Stimulated activated CD8-positive, alpha-beta memory T cell treated with anti-CD3 and anti-CD28 coated beads, Interleukin-12 subunit alpha, Interleukin-12 subunit beta, amount 100 ng/mL, for 4 hours (primary cell): ENCODE results near the gene CIPC.

Source experiments
- DNase-seq: peaks from one replicate; pipeline ENCODE4 v3.0.0-alpha.2; 2020; ENCODE audit warnings: low read depth

The CIPC gene, protein sequence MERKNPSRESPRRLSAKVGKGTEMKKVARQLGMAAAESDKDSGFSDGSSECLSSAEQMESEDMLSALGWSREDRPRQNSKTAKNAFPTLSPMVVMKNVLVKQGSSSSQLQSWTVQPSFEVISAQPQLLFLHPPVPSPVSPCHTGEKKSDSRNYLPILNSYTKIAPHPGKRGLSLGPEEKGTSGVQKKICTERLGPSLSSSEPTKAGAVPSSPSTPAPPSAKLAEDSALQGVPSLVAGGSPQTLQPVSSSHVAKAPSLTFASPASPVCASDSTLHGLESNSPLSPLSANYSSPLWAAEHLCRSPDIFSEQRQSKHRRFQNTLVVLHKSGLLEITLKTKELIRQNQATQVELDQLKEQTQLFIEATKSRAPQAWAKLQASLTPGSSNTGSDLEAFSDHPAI

DNA sequence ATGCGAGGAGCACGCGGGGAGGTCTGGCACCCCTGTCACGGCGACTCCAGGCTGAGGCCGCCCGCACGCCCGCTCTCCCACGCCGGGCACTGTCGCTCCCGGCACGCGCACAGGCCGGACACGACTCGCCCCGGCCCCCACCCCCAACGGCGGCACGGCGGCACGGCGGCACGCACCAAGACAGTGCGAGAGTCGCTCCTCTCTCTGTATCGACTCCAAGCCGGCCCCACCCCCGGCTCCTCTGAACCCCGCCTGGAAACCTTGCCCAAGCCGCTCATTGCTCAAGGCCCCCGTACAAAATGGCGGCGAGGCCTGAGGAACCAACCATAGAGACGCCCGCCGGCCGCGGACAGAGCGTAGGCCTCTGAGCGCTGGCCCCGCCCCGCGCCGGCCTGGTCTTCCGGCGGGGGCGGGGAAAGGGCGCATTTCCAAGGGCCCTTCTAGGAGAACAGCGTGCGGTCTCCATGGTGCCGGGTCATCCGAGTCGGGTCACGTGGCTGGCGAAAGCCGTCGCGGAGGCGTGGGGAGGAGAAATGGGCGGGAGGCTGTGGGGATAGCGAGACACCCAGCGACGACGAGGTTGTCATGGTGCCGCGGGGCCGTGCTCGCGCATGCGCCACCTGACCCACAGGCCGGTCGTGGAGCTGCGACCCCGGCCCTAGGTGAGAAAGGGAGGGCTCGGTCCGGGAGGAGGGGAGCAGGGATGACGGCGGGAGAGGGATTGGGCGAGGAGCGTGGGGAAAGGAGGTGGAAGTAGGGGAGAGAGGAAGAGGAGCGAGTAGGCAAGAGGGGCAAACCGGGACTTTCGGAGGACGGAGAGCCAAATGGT is at the start of gene CIPC:
Gene CIPC (plus strand): TSS at position 559 of the 829 bp plus-strand sequence. CDS start 7,451 bp downstream, outside the sequence.
- peak; percentile 98 for DNase-seq

DNA sequence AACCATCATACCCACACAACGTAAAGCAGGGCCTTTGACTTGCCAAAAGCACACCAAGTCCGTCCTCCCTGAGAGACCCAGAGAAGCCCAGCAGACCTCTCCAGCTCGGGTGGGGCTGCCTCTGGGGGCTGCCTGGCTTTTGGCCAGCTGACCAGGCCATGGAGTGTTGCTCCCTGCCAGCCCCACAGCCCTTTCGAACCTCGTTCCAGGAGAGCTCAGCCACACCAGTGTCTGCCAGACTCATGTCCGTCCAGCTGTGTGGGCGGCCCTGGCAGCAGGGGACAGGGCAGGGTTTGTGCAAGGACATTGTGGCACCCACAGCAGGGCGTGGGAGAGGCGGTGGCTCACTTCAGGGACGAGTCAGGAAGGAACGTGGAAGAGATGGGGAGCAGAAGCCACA is 46.9 kb upstream of the CIPC start:
- DNase-seq: no peak

DNA sequence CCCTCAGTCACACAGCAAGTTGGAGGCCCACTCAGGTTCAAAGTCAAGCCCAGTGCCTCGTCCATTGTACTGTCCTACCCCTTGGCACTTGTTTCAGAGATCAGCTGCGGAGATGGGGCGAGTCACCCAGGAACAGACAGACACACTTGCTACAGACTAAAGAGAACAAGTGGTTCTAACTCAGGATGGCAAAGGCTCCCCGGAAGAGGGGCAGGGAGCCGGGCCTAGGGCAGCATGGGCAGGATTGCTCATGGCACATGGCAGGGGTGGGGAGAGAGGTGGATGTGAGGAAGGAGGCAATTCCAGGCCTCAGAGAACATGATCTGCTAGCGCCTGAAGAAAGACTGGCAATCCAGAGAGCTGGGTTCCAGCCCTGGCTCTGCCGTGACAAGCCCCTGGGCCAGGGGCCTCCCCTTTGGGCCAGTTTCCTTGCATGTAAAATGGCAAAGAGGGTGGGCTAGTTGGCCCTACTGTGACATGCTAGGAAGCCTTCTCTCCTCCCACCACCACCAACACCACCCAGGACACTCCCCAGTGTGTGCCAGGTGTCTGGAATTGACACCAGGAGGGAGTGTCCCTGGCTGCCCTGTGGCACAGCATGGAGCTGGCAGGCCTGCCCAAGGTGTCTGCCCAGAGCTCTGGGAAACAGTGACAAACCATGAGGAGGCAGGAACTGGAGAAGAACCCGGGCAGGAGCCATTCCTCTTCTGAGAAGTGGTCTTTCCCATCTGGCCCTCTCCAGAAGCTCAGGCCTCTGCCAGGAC is 45.6 kb upstream of the CIPC start:
- no peak for DNase-seq

DNA sequence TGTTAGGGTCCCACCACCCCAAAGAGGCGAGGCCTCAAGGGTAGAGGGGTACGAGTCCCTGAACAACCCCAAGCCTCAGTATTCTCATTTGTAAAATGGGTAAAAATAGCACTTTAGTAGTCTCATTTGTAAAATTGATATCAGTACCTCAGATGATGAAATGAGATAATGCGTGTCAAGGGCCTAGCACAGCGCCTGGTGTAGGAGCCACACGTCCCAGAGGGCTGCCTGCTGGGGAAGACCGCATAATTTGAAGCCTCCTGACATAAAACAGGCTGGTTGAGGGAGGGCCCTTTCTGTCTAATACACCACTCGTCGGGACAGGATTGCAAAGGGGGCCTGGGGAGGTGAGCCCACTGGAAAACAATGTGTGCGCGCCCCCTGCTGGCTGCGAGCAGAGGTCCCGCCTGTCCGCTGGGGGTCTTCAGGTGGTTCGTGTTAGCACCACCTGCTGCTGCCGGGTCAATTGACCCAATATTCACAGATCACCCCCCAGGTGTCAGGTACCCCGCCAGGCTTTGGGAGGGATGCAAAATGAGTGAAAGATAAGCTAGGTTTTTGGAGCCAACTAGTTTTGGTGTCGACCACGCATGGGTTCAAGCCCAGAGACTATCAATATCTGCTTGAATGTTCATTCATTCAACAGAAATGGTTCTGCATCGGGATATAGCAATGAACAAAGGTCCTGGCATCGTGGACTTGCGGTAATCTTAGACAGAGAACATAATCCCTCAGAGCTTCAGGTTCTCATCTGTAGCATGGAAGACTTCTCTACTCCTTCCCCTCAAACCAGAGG is 44.8 kb upstream of the CIPC start:
- DNase-seq: peak; percentile 67

DNA sequence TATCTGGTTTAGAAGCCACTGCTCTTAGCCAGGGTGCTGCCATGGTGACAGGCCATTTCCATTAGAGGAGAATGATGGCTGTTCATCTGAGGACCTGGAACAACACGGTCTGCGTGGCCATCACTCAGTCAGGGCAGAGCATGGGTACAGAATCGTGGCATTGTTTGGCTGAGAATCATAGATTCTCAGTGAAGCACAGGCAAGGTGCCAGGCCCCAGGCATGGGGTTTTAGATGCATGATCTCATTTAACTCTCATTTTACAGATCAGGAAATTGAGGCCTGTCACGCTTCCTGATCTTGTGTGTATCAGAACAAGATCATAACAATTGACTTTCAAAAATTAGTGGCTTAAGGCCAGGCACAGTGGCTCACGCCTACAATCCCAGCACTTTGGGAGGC is 42.8 kb upstream of the CIPC start:
- no peak for DNase-seq

- DNase-seq: no peak
Measured at GRCh38 chr14:77055981-77056380, 42.1 kb upstream of the CIPC start.

GRCh38 chr14:77058117-77058516 is 39.9 kb upstream of the CIPC start:
- no peak for DNase-seq

DNA sequence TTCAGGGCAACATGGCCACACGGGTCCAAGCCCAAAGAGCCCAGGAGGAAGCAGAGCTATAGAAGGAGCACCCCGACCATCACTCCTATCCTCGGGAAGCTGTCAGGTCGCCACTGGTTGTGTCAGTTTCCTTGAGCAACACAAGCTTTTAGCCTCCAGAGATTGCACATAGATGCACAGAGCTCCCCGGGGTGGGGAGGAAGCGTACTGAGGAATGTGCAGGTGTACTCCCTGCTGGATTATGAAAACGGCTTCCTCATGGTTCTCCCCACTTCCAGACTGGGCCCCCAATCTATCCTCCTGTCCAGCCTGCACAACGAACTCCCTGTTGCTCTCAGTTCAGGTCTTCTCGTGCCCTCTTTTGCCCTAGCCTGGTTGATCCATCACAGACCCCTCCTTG is 39.3 kb upstream of the CIPC start:
- DNase-seq: no peak

GRCh38 chr14:77059276-77059915 is 38.7 kb upstream of the CIPC start:
- DNase-seq: no peak

GRCh38 chr14:77061630-77062257 is 36.3 kb upstream of the CIPC start:
- no peak for DNase-seq

DNA sequence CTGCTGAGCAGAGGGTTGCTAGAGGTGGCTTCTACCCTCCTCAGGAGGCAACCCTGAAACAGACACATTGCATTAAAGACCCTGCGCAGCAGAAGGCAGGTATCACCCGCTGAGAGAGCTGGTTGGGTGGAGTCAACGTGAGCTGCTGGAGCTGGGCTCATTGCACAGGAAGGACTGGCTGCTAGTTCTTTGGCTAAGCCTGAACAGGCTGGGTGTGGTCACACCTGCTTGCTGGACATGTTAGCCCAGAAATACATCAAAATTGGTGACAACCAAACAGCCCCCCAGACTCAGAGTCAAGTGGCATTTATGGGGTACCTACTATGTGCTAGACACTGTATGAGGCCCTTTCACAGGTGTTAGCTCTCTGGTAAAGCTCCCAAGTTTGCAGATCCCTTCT is 35.8 kb upstream of the CIPC start:
- DNase-seq: no peak

- DNase-seq: no peak
Measured at GRCh38 chr14:77063571-77064171, 34.4 kb upstream of the CIPC start.

DNA sequence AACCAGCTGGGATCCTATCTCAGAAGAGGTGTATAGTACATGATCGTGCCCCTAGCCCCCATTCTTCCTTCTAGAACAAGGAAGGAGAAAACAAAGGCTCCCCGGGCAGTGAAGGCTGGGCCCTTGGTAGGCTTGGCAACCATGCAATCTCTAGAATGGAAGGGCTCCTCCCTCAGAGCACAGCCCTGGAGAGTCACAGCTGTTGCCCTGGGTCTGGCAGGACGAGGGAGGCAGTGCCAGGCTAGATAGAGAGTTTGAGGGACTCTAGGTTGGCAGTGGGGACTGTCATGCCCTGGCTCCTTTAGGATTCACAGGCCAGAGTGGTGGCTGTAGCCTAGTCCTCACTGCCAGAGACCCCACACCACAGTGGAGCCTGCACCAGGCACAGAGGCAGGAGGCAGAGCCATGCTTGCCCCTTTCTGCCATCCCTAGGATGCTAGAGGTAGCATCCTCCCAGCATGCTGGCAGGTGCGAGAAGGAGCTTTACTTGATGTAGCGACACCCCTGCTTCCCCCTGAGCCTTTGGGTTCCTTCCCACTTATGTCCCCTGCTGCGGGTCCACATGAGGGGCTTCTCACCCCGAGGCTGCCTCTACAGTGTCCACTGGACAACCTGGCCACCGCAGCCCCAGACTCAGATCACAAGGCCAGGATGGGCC is 33.4 kb upstream of the CIPC start:
- DNase-seq: no peak

GRCh38 chr14:77065851-77066577 is 32.0 kb upstream of the CIPC start:
- DNase-seq: no peak

- no peak for DNase-seq
Measured at GRCh38 chr14:77066578-77067172, 31.4 kb upstream of the CIPC start.

DNA sequence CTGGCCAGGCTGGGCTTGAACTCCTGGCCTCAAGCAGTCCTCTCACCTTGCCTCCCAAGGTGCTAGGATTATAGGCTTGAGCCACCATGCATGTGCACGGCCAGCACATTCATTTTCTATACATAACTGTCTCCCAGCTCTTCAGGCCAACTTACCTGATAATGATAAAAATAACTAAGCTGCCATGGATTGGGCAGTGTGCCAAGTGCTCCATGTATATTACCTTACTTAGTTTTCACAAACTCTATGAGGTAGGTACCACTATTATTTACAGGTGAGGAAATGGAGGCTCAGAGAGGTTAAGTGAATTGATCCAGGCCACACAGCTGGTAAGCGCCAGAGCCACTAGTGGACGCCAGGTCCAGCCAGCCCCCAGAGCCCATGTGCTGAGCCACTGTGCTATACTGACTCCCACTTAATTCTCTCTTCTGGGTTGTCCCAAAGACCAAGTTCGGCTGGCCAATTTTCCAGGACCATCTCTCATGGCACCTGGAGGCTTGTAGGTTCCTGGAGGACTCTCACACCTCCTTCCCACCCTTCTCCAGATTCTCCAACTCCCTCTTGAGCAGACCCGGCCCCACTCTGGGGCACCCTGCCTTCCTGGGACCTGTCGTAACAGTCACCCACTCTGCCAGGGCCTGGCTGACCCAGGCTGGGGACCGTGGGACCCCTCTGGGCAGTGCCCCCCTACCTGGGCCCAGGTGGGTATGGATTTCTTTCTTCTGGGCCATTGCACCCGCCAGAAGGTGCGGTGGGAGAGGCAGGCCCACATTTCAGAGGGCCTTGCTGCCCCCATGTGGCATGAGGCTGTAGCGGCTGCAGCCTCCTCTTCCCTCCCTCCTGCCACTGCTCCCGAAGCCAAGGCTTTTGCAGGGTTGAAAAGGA is 30.2 kb upstream of the CIPC start:
- peak; percentile 20 for DNase-seq

DNA sequence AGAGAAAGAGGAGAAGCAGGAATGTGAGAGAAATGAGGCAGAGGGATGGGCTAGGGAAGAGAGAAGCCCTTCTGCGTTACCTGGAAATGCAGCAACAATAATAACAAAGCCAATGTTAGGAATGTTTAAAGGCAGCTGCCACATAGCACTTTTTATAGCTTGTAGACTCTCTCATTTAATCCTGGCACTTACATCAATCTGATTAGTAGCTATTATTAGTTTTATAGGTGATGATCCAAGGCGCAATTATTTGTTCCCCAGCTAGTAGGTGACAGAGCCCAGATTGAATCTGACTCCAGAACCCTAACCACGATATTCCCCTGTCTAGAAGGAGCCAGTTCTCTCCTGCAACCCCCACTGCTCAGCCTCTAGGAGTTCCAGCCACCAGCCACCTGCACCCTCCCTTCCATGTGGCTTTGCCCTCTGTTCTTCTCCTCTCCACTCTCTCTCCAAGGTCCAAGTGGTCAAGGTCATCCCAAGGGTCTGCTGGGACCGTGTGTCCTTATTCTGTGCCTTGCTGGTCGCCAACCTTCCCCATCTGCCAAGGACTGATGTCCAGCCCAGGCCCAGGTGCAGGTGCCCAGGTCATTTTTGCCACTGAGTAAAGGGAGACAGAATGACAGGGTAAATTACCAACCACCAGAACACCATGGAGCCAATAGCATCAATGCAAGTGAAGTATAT is 29.4 kb upstream of the CIPC start:
- DNase-seq: no peak
